Hepatocyte (in vitro differentiated cells): ENCODE measurements around the gene GCNT2. TPM values are rescaled to one million over a fixed set of nuclear protein-coding genes. Genes with fewer than 3 reads are reported as not detected.

ENCODE experiments used
- DNase-seq: peaks from one replicate; pipeline ENCODE4 v3.0.0-alpha.2; 2016; ENCODE audit warnings: low spot score
- H2AFZ ChIP-seq: fragments of 200-600 bp; sonication (generic); 2 replicates; pipeline ENCODE4 v1.6.0; 2016; ENCODE audit warnings: antibody characterized with exemption, mild to moderate bottlenecking
- H3K27ac ChIP-seq: fragments of 200-600 bp; sonication (generic); 2 replicates; pipeline ENCODE4 v1.5.1; 2016; ENCODE audit warnings: mild to moderate bottlenecking
- H3K27me3 ChIP-seq: fragments of 200-600 bp; sonication (generic); 2 replicates; pipeline ENCODE4 v1.6.1; 2016
- H3K36me3 ChIP-seq: fragments of 200-600 bp; sonication (generic); replicated peaks from 2 replicates; pipeline ENCODE4 v1.5.1; 2016; ENCODE audit warnings: low read depth; ENCODE audit not compliant: insufficient read depth
- H3K4me1 ChIP-seq: fragments of 200-600 bp; sonication (generic); 2 replicates; pipeline ENCODE4 v1.5.1; 2016; ENCODE audit warnings: mild to moderate bottlenecking, moderate library complexity; ENCODE audit not compliant: insufficient read depth
- H3K4me2 ChIP-seq: fragments of 200-600 bp; sonication (generic); 2 replicates; pipeline ENCODE4 v1.6.0; 2016
- H3K4me3 ChIP-seq: fragments of 200-600 bp; sonication (generic); 2 replicates; pipeline ENCODE4 v1.5.1; 2016; ENCODE audit warnings: mild to moderate bottlenecking
- H3K79me2 ChIP-seq: fragments of 200-600 bp; sonication (generic); 2 replicates; pipeline ENCODE4 v1.6.0; 2017; ENCODE audit warnings: mild to moderate bottlenecking
- H3K9me2 ChIP-seq: fragments of 200-600 bp; sonication (generic); replicated peaks from 2 replicates; pipeline ENCODE4 v1.6.0; 2017; ENCODE audit warnings: mild to moderate bottlenecking; ENCODE audit not compliant: insufficient read depth
- H3K9me3 ChIP-seq: fragments of 200-600 bp; sonication (generic); 2 replicates; pipeline ENCODE4 v1.5.1; 2016; ENCODE audit warnings: low read depth, mild to moderate bottlenecking
- H4K20me1 ChIP-seq: fragments of 200-600 bp; sonication (generic); 2 replicates; pipeline ENCODE4 v1.6.0; 2016; ENCODE audit warnings: mild to moderate bottlenecking; ENCODE audit not compliant: insufficient read depth, poor library complexity, severe bottlenecking
- EZH2 ChIP-seq: fragments of 200-600 bp; sonication (generic); IDR thresholded peaks from 2 replicates; pipeline ENCODE4 v1.6.1; 2016; ENCODE audit warnings: antibody characterized with exemption, mild to moderate bottlenecking, borderline replicate concordance
- EZH2phosphoT487 ChIP-seq: fragments of 200-600 bp; sonication (generic); IDR thresholded peaks from one replicate; pipeline ENCODE4 v1.6.1; 2018; ENCODE audit warnings: antibody characterized with exemption, mild to moderate bottlenecking, low read depth, moderate library complexity; ENCODE audit not compliant: unreplicated experiment, severe bottlenecking
- WGBS: methylation state at CpG from one replicate; pipeline ENCODE4 v1.1.6; 2016; ENCODE audit warnings: low lambda C conversion rate; ENCODE audit errors: missing lambda C conversion rate; 5-methylcytosine and 5-hydroxymethylcytosine counted together
- polyA plus RNA-seq: library from polyadenylated mRNA; unstranded; fragments of >200 nt; fragmentation: Nextera tagmentation; extraction: Ambion mirVana; gene quantifications from 2 replicates; pipeline ENCODE4 v1.2.1, GENCODE V29; 2016
- total RNA-seq: library from RNA; depleted of rRNA; stranded (reverse); fragments of >200 nt; gene quantifications from 2 replicates; pipeline ENCODE4 v1.2.3, GENCODE V29; 2014
- TF ChIP-seq, protein P1 (sequence below): fragments of 200-600 bp; sonication (generic); IDR thresholded peaks from 2 replicates; pipeline ENCODE4 v1.5.1; 2016; ENCODE audit warnings: antibody characterized with exemption, mild to moderate bottlenecking; ENCODE audit not compliant: poor library complexity

Gene GCNT2
- total and polyA plus RNA-seq, 2 experiments from 2014 or later = 16.3 to 36.4 TPM

GRCh38 chr6:10644225-10644624, 123.1 kb downstream of the GCNT2 start:
- WGBS = 92% methylated on average over 1 of the region's 1 CpG

DNA sequence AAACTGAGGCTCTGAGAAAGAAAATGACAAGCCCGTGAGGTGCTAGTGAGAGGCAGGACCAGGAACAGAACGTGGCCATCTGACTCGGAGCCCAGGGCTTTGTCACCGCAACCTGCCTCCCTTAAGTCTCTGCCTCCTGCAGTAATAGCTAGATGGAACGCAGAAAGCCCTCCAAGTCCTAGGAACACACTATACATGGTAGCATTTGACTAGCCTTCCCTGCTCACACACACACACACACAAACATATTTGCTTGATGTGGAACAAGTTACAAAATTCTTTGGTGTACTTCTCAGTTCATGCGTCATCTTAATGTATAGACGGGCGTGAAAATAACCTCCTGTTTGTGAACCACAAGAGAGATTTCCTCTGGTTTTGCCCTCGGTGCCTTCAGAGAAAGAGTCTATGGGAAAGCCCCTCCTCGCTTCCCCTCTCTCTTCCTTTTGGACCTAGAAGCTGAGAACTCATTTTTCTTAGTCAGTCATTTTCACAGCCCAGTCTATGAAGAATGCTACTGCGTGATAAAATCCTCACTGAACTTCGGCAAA, 134.4 kb downstream of the GCNT2 start:
- Histone ChIP-seq H3K27ac (no peak overlapping the region), H3K36me3 (no peaks in the 10 kb centered on the region), H4K20me1 (no peaks in the 10 kb centered on the region), H3K27me3 (no peaks in the 10 kb centered on the region), H3K4me3 (no peak overlapping the region), H2AFZ (no peak overlapping the region), H3K9me2 (no peaks in the 10 kb centered on the region), H3K9me3 (no peaks in the 10 kb centered on the region), H3K4me2 (no peak overlapping the region), H3K4me1 (no peaks in the 10 kb centered on the region), H3K79me2 (no peaks in the 10 kb centered on the region)
- TF ChIP-seq EZH2 = no peak
- no peak for TF ChIP-seq EZH2phosphoT487
- TF ChIP-seq, protein P1, sequence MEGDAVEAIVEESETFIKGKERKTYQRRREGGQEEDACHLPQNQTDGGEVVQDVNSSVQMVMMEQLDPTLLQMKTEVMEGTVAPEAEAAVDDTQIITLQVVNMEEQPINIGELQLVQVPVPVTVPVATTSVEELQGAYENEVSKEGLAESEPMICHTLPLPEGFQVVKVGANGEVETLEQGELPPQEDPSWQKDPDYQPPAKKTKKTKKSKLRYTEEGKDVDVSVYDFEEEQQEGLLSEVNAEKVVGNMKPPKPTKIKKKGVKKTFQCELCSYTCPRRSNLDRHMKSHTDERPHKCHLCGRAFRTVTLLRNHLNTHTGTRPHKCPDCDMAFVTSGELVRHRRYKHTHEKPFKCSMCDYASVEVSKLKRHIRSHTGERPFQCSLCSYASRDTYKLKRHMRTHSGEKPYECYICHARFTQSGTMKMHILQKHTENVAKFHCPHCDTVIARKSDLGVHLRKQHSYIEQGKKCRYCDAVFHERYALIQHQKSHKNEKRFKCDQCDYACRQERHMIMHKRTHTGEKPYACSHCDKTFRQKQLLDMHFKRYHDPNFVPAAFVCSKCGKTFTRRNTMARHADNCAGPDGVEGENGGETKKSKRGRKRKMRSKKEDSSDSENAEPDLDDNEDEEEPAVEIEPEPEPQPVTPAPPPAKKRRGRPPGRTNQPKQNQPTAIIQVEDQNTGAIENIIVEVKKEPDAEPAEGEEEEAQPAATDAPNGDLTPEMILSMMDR = no peak
- no peak for DNase-seq
- 92% methylated on average over 12 of the region's 12 CpGs for WGBS

More at GRCh38 chr6:10644225-10644624, 123.1 kb downstream of the GCNT2 start:
- Histone ChIP-seq H3K36me3 (no peaks in the 10 kb centered on the region), H3K79me2 (no peaks in the 10 kb centered on the region), H3K27ac (no peak overlapping the region), H3K4me3 (no peak overlapping the region), H3K27me3 (no peaks in the 10 kb centered on the region), H4K20me1 (no peaks in the 10 kb centered on the region), H3K9me2 (no peaks in the 10 kb centered on the region), H2AFZ (no peak overlapping the region), H3K4me1 (no peaks in the 10 kb centered on the region), H3K4me2 (no peak overlapping the region), H3K9me3 (no peaks in the 10 kb centered on the region)
- TF ChIP-seq EZH2phosphoT487 = no peak
- no peak for TF ChIP-seq EZH2
- TF ChIP-seq, protein P1 = no peak
- no peak for DNase-seq

DNA sequence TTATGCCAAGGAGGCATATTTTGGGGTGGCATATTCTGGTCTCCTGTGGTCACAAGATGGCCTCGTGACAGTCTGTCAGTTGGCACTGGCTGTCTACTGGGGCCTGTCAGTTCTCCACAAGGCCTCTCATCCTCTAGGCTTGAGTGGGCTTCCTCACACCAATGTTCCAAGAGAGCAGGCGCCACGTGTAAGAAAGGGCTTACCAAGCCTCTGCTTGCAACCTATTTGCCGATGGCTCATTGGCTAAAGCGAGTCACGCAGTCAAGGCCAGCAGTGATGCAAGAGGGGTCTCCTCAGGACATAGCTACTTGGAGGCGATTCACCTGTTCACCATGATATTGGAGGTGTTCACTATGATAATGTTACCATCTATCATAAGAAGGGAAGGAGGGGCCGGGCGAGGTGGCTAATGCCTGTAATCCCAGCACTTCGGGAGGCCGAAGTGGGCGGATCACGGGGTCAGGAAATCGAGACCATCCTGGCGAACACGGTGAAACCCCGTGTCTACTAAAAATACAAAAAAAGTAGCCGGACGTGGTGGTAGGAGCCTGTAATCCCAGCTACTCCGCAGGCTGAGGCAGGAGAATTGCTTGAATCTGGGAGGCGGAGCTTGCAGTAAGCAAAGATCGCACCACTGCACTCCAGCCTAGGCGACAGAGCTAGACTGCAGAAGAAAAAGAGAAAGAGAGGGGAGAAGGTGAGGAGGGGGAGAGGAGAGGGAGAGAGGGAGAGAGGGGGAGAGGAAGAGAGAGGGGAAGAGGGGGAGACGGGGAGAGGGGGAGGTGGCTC, 138.0 kb downstream of the GCNT2 start:
- DNase-seq = peak; percentile 9
- TF ChIP-seq EZH2 (no peak), EZH2phosphoT487 (no peak)
- TF ChIP-seq, protein P1 = no peak
- Histone ChIP-seq H3K4me1 (no peaks in the 10 kb centered on the region), H3K4me2 (peak overlapping the region; percentile 83), H3K27ac (peak overlapping the region; percentile 82), H3K9me2 (no peaks in the 10 kb centered on the region), H3K4me3 (peak overlapping the region; percentile 29), H3K79me2 (no peaks in the 10 kb centered on the region), H4K20me1 (no peaks in the 10 kb centered on the region), H3K36me3 (no peaks in the 10 kb centered on the region), H3K9me3 (no peaks in the 10 kb centered on the region), H3K27me3 (no peaks in the 10 kb centered on the region), H2AFZ (peak overlapping the region; percentile 78)
- WGBS = 65% methylated on average over 22 of the region's 24 CpGs
